CD4-positive, alpha-beta T cell treated with Interferon gamma for 1 hour (primary cell): ENCODE data around the gene P2RY6.

Experiments
- DNase-seq: peaks from one replicate; pipeline ENCODE4 v3.0.0-alpha.2; 2020

Gene P2RY6

GRCh38 chr11:73281796-73282660 is 9.9 kb downstream of the P2RY6 start:
- DNase-seq: no peak

DNA sequence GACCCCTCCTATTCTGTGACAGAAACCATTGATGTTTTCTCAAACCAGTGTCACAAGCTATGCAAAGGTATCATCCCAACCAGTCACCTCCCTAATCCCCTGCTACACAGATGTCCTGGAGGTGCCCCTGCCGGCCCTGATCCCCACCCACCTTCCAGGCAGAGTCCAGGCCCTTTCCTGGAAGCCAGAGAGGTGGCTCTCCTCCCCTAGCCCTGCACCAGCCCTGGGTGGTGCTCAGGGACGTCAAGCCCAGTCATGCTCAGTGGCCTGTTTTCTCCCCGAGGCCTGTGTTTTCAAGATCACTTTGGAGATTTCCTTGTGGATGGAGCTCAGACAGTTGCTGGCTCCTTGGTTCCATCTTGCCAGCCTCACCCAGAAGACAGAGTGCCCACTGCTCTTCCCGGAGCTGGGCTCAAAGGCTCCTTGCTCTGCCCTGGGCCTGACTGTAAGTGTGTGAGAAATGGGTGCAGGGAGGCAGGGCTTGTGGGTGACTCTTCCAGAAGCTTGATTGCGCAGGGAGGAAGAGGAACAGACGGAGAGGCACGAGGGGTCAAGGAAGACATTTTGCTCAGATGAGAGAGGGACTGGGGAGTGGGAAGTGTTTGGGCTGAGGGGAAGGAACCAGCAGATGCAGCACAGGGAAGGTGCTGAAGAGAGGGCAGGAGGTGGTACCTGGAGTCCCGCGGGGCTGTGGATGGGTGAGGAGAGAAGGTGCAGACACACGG is 11.3 kb downstream of the P2RY6 start:
- DNase-seq: no peak

DNA sequence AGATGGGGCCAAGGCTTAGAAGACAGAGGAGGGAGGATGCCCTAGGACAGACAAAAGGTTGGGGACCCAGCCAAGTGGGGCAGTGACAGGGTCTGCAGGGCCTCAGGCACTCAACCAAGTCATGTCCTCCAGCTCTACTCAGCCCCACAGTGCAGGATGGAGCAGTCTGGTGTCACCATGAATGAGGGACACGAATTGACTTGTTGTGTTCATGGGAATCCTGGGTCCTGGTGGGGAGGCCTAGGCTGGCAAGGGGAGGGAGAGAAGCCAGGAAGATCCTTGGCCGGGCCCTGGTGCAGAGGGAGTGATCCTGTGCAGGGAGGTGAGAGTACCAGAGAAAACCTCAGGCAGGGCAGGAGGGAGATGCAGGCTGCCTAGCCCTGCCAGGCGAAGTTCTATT is 12.0 kb downstream of the P2RY6 start:
- no peak for DNase-seq

GRCh38 chr11:73285721-73286120 is 13.6 kb downstream of the P2RY6 start:
- no peak for DNase-seq

- no peak for DNase-seq
These were observed 14.2 kb downstream of the P2RY6 start for GRCh38 chr11:73286240-73286810.

DNA sequence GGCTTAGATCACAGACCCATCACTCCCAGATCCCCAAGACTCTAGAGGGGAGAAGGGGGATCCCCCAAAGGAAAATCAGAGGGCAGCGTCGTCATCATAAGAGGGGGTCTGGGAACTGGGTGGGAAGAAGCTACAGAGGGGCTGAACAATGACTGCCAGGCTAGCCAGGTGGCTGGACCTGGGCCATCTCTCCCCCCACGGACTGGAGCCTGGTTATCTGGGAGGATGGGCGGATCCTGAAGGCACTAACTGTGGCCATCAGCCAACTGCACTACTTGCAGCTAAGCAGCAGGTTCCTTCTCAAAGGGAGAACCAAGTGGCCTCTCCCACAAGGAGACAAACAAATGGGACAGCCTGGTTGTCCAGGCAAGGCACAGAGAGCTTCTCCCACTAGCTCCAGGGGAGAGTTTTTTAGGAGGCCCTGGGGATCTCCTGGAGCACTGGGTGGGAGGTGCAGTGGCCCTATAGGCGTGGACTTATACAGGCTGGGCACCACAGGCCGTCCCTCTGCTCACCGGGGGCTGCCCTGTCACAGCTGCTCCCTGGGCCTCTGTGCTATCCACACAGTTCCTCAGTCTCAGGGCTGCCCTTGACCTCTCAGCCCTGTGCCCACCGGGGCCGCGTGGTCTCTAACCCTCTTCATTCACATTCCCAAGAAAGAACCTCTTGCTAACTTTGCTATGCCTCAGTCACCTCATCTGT is 15.4 kb downstream of the P2RY6 start:
- no peak for DNase-seq

GRCh38 chr11:73288192-73288872 is 16.2 kb downstream of the P2RY6 start:
- DNase-seq: no peak

DNA sequence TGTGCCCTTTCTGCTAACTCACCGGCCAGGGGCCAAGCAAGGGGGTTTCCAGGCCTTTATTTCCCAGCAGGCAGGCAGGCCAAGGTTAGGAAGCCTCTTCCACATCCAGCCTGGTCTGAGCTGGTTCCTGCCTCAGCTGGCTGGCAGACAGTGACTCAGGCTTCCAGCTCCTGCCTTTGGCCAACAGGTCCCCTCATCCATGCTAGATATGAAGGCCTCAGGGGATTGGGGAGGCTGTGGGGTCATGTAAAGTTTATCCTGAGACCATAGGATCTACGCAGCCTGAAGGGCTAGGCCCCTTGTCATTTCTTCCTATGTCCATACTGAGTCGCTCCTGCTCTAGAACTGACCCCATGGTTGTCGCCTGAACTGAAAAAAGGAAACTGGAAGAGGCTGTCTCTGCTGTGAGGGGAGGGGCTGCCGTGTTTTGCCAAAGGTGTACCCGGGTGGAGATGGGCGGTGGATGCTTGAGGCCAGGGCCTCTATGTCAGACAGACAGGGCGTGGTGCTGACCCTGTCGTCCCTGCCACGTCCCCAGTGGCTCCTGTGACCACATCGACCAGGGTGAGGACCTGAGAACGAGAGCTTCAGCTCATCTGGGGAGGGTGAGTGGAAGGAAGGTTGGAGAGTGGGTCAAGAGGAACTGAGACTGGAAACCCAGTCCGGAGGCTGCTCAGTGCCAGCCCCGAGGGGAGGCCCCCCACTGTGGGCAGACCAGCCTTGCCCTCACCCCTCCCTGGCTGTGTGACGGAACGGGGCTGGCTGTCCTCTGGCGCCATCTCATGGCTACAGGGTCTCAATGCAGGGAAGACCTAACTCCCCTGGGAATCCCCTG is 17.0 kb downstream of the P2RY6 start:
- peak; percentile 79 for DNase-seq

GRCh38 chr11:73290536-73290935 is 18.4 kb downstream of the P2RY6 start:
- no peak for DNase-seq

- DNase-seq: no peak
These were observed 19.1 kb downstream of the P2RY6 start for GRCh38 chr11:73291196-73291595.

GRCh38 chr11:73291781-73292524 is 19.8 kb downstream of the P2RY6 start:
- no peak for DNase-seq

GRCh38 chr11:73292525-73292894 is 20.4 kb downstream of the P2RY6 start:
- DNase-seq: no peak

GRCh38 chr11:73293356-73293936 is 21.3 kb downstream of the P2RY6 start:
- DNase-seq: no peak

DNA sequence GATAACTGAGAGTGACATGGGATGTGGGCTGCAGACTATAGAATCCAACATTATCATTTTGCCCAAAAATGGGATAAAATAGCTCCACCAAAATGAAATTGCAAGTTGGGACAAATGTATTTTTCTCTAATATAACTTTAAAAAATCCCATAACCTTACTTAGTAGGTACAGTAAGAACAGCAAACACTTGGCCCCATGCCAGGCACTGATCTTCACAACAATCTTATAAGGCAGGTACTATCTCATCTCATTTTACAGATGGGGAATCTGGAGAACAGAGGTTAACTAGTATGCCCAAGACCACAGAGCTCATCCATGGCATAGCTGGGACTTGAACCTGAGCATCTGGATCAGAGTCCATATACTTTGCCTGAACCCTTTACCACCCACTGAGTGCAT is 22.5 kb downstream of the P2RY6 start:
- no peak for DNase-seq

DNA sequence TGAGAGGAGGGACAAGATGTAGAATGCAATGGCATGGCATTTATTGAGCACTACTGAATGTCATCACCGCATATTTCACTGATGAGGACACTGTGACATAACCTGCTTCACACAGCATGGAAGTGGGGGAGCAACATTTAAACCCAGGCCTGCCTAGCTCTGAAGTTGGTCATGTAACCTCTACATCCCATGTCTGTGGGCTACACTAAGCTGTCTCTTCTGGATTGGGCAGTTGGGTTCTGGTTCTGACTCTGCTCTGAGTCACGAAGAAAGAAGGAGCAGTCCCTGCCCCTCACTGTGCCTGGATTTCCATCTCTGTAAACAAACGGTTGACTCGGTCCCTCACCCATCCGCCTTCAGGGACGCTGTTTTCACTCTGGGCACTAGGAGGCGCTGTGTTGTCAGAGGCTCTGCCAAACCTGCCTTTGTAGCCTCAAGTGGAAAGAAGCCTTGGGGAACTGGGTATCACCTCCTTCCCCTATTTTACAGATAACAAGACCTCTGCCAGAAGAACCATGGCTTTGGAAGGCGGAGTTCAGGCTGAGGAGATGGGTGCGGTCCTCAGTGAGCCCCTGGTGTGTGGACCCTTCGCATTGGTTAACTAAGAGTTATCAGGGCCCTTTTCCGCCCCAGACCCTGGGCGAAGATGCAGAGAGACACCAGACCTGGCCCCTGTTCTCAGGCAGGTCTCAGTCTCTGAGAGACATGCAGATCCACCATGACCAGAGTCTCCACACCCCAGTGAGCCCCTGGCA is 23.3 kb downstream of the P2RY6 start:
- peak; percentile 64 for DNase-seq

- no peak for DNase-seq
These were observed 23.8 kb downstream of the P2RY6 start for GRCh38 chr11:73295996-73296318.

GRCh38 chr11:73296501-73297230 is 24.5 kb downstream of the P2RY6 start:
- no peak for DNase-seq

- no peak for DNase-seq
These were observed 25.1 kb downstream of the P2RY6 start for GRCh38 chr11:73297231-73297590.

DNA sequence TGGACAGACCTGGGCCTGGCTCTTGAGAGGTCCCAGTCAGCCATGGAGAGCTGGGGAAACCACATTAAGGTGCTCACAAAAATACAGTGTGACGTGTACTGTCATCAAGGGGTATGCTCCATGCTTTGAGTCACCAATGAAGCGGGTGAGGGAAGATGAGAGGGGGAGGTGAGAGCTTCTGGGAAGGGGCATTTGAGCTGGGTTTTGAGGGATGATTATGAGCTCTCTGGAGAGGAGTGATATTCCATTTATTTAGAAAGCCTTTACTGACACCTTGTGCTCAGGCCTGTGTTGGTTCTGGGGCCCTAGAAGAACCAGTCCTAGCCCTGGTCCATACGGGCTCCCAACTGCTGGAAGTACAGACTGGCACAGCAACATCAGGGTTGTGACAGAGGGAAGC is 25.6 kb downstream of the P2RY6 start:
- DNase-seq: no peak
